Trophoblast cell (in vitro differentiated cells and primary cell): Measurements from ENCODE around the gene GPR21.
A peak's percentile ranks its signal among the peaks of the same experiment; 100 is the strongest.

ENCODE experiments used
- DNase-seq, 2 donors: peaks; one replicate each; pipeline ENCODE4 v3.0.0-alpha.2; 2016
- H2AFZ ChIP-seq: 2 replicates; pipeline ENCODE4 v1.6.1; 2013; ENCODE audit warnings: low read length, moderate library complexity, mild to moderate bottlenecking; ENCODE audit not compliant: insufficient read depth, poor library complexity
- H2AK5ac ChIP-seq: 2 replicates; pipeline ENCODE4 v1.6.1; 2013; ENCODE audit warnings: mild to moderate bottlenecking, low read length
- H2BK120ac ChIP-seq: 2 replicates; pipeline ENCODE4 v1.6.1; 2013; ENCODE audit warnings: low read length, mild to moderate bottlenecking, moderate library complexity; ENCODE audit not compliant: insufficient read depth, poor library complexity
- H2BK12ac ChIP-seq: 2 replicates; pipeline ENCODE4 v1.6.1; 2013; ENCODE audit warnings: mild to moderate bottlenecking, low read length, moderate library complexity
- H2BK5ac ChIP-seq: 2 replicates; pipeline ENCODE4 v1.6.1; 2013; ENCODE audit warnings: low read length, low read depth, moderate library complexity, mild to moderate bottlenecking; ENCODE audit not compliant: poor library complexity
- H3K14ac ChIP-seq: 2 replicates; pipeline ENCODE4 v1.6.1; 2013; ENCODE audit warnings: mild to moderate bottlenecking, low read length
- H3K18ac ChIP-seq: 2 replicates; pipeline ENCODE4 v1.6.1; 2013; ENCODE audit warnings: mild to moderate bottlenecking, low read length
- H3K23ac ChIP-seq: 2 replicates; pipeline ENCODE4 v1.6.1; 2013; ENCODE audit warnings: low read length
- H3K27ac ChIP-seq: 2 replicates; pipeline ENCODE4 v1.5.1; 2013; ENCODE audit warnings: low read depth, mild to moderate bottlenecking, inconsistent platforms, low read length, moderate library complexity
- H3K27me3 ChIP-seq: 2 replicates; pipeline ENCODE4 v1.6.1; 2013; ENCODE audit warnings: inconsistent platforms, mild to moderate bottlenecking, low read length, moderate library complexity; ENCODE audit not compliant: insufficient read depth
- H3K36me3 ChIP-seq, 2 experiments: 1 replicate in 1 of 2; 2 replicates in 1 of 2; pipeline ENCODE4 v1.6.1; 2013; ENCODE audit warnings: low read length in 2 of 2, mild to moderate bottlenecking in 2 of 2, moderate library complexity in 1 of 2; ENCODE audit not compliant: insufficient read depth in 2 of 2, control insufficient read depth in 1 of 2
- H3K4ac ChIP-seq: 2 replicates; pipeline ENCODE4 v1.6.1; 2013; ENCODE audit warnings: low read depth, mild to moderate bottlenecking, low read length, moderate library complexity
- H3K4me1 ChIP-seq, 2 experiments: 1 replicate in 1 of 2; 2 replicates in 1 of 2; pipeline ENCODE4 v1.6.1; 2013; ENCODE audit warnings: low read length in 2 of 2, mild to moderate bottlenecking in 2 of 2, moderate library complexity in 1 of 2; ENCODE audit not compliant: insufficient read depth in 2 of 2, control insufficient read depth in 1 of 2
- H3K4me2 ChIP-seq: 2 replicates; pipeline ENCODE4 v1.6.1; 2013; ENCODE audit warnings: inconsistent platforms, mild to moderate bottlenecking, low read length, moderate library complexity
- H3K4me3 ChIP-seq: 2 replicates; pipeline ENCODE4 v1.5.1; 2013; ENCODE audit warnings: mild to moderate bottlenecking, low read depth, low read length, inconsistent platforms
- H3K79me1 ChIP-seq: one replicate; pipeline ENCODE4 v1.6.1; 2013; ENCODE audit warnings: low read length
- H3K79me2 ChIP-seq: 2 replicates; pipeline ENCODE4 v1.6.1; 2013; ENCODE audit warnings: low read length, mild to moderate bottlenecking; ENCODE audit not compliant: control insufficient read depth, insufficient read depth, poor library complexity
- H3K9ac ChIP-seq: 2 replicates; pipeline ENCODE4 v1.6.1; 2013; ENCODE audit warnings: mild to moderate bottlenecking, low read length
- H3K9me3 ChIP-seq: 2 replicates; pipeline ENCODE4 v1.6.1; 2013; ENCODE audit warnings: low read depth, mild to moderate bottlenecking, control low read depth, inconsistent platforms, low read length; ENCODE audit not compliant: insufficient read depth
- H4K12ac ChIP-seq: 2 replicates; pipeline ENCODE4 v1.6.1; 2013; ENCODE audit warnings: low read depth, mild to moderate bottlenecking, low read length, moderate library complexity
- H4K8ac ChIP-seq: 2 replicates; pipeline ENCODE4 v1.6.1; 2013; ENCODE audit warnings: low read depth, mild to moderate bottlenecking, low read length, moderate library complexity
- H4K91ac ChIP-seq: one replicate; pipeline ENCODE4 v1.6.1; 2013; ENCODE audit warnings: low read depth, mild to moderate bottlenecking, low read length, moderate library complexity
- WGBS: extraction: QIAGEN DNeasy Blood & Tissue Kit; methylation state at CpG from one replicate; pipeline ENCODE4 v1.1.7; 2013; ENCODE audit warnings: missing lambda C conversion rate; ENCODE audit not compliant: insufficient read length, insufficient coverage; ENCODE audit errors: extremely low coverage; 5-methylcytosine and 5-hydroxymethylcytosine counted together

GPR21 gene

DNA sequence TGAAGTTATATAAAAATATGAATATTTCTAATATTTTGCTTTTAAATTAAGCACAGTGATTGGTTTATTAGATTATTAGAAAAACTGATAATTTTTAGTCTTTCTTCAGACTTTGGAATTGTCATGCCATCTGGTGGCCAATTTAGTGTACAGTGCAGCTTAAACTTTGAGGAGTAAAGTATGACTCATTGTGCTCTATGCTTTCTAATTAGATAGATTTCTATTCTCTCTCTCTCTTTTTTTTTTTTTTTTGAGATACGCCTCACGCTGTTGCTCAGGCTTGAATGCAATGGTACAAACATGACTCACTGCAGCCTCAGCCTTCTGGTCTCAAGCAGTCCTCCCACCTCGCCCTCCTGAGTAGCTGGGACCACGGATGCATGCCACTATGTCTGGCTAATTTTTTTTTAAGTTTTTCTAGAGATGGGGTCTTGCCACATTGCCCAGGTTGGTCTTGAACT lies 42.1 kb upstream of the GPR21 start:
- Histone ChIP-seq H3K4ac (no peak overlapping the region), H2BK5ac (no peak overlapping the region), H2BK120ac (no peak overlapping the region), H3K27me3 (no peaks in the 10 kb centered on the region), H3K4me2 (no peak overlapping the region), H2BK12ac (no peak overlapping the region), H3K14ac (no peak overlapping the region), H3K4me3 (no peak overlapping the region), H4K91ac (no peak overlapping the region), H2AK5ac (no peak overlapping the region), H3K18ac (no peak overlapping the region), H2AFZ (no peak overlapping the region), H4K12ac (no peak overlapping the region), H4K8ac (no peak overlapping the region), H3K79me1 (no peaks in the 10 kb centered on the region), H3K36me3 (peaks cover 12 to 13% of the 10 kb centered on the region in 2 experiments), H3K79me2 (no peaks in the 10 kb centered on the region), H3K23ac (no peak overlapping the region), H3K4me1 (no peaks in the 10 kb centered on the region), H3K27ac (no peak overlapping the region), H3K9me3 (no peaks in the 10 kb centered on the region), H3K9ac (no peak overlapping the region)
- DNase-seq: peak; percentile 0 to 74
- WGBS: no CpG with 5 or more reads among the region's 4 CpGs

DNA sequence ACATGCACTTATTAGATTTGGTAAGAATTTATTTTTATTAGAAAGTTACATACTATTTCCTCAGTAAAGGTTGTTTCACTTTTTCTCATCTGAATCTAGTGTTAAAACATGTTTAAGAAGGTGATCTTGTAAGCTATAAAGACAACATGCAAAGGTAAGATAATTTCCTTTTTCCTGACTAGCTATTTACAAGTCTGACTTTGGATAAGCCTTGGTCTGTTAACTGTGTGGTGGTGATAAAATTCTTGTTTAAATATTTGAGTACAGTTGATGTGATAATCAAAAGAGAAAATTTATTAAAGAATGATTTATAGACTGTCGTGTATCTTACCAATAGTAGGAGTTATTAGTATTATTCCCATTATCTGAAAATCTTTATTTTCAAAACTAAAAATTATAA lies 36.9 kb upstream of the GPR21 start:
- Histone ChIP-seq H2AK5ac (no peak overlapping the region), H2AFZ (no peak overlapping the region), H2BK12ac (no peak overlapping the region), H3K4me1 (no peaks in the 10 kb centered on the region), H3K18ac (no peak overlapping the region), H4K91ac (no peak overlapping the region), H4K12ac (no peak overlapping the region), H3K4ac (no peak overlapping the region), H3K27me3 (no peaks in the 10 kb centered on the region), H3K79me1 (no peaks in the 10 kb centered on the region), H3K27ac (no peak overlapping the region), H3K23ac (no peak overlapping the region), H3K36me3 (peaks cover 5 to 7% of the 10 kb centered on the region in 2 experiments), H3K14ac (no peak overlapping the region), H2BK120ac (no peak overlapping the region), H2BK5ac (no peak overlapping the region), H3K4me2 (no peak overlapping the region), H3K4me3 (no peak overlapping the region), H4K8ac (no peak overlapping the region), H3K79me2 (no peaks in the 10 kb centered on the region), H3K9ac (no peak overlapping the region), H3K9me3 (no peaks in the 10 kb centered on the region)
- WGBS: no CpG with 5 or more reads among the region's 1 CpG
- DNase-seq: no peak

DNA sequence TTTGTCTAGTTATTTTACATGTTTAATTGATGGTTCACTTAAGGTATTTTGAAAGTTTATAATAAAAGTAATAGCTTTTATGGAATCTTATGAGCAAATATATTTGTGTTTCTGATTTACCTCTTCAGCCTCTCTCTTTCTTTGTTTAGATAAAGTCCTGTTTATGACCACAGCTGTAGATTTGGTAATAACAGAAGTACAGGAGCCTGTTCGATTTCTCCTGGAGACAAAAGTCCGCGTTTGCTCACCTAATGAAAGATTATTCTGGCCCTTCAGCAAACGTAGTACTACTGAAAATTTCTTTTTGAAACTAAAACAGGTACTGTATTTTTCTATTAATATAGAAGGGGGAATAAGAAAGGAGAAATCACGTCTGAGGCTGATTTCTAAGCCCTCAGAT lies 35.0 kb upstream of the GPR21 start:
- Histone ChIP-seq H3K27ac (no peak overlapping the region), H3K9ac (no peak overlapping the region), H4K91ac (no peak overlapping the region), H4K12ac (no peak overlapping the region), H2AK5ac (no peak overlapping the region), H3K79me2 (no peaks in the 10 kb centered on the region), H3K4me3 (no peak overlapping the region), H3K27me3 (no peaks in the 10 kb centered on the region), H2BK12ac (no peak overlapping the region), H3K36me3 (peaks cover 2 to 3% of the 10 kb centered on the region in 2 experiments), H3K9me3 (no peaks in the 10 kb centered on the region), H2AFZ (no peak overlapping the region), H3K79me1 (no peaks in the 10 kb centered on the region), H3K14ac (no peak overlapping the region), H3K4me1 (no peaks in the 10 kb centered on the region), H2BK120ac (no peak overlapping the region), H2BK5ac (no peak overlapping the region), H3K4ac (no peak overlapping the region), H3K4me2 (no peak overlapping the region), H3K18ac (no peak overlapping the region), H3K23ac (no peak overlapping the region), H4K8ac (no peak overlapping the region)
- DNase-seq: no peak
- no CpG with 5 or more reads among the region's 5 CpGs for WGBS

DNA sequence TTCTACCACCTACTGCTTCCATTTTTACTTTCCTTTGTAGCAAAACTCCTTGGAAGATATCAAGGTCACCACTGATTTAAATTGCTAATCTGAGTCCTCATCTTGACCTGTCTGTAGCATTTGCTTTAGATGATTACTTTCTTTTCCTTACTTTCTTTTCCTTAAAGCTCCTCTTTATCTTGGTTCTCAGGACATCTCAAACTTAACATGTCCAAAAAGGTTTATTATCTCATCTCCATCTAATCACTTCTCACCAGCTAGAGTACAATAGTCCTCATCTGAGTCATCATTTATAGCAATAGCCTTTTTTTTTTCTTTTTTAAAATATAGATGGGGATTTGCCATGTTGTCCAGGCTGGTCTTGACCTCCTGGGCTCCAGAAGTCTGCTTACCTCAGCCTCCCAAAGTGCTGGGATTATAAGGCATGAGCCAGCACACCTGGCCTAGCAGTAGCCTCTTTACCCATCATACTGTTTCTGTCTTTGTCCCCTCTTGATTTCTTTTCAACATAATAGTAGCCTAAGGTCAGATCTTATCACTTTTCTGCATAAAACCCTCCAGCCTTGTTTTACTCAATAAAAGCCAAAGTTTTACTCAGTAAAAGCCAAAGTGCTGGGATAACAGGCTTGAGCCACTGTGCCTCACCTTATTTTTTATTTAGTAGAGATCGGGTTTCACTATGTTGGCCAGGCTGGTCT lies 32.9 kb upstream of the GPR21 start:
- H3K14ac ChIP-seq: no peak overlapping the region
- H3K18ac ChIP-seq: no peak overlapping the region
- H4K8ac ChIP-seq: no peak overlapping the region
- DNase-seq: no peak
- H2AFZ ChIP-seq: no peak overlapping the region
- H2BK12ac ChIP-seq: no peak overlapping the region
- no peak overlapping the region for H4K12ac ChIP-seq
- H3K27me3 ChIP-seq: no peaks in the 10 kb centered on the region
- no peaks in the 10 kb centered on the region for H3K9me3 ChIP-seq
- no peak overlapping the region for H3K4me2 ChIP-seq
- no peak overlapping the region for H3K9ac ChIP-seq
- H2AK5ac ChIP-seq: no peak overlapping the region
- WGBS: no CpG with 5 or more reads among the region's 1 CpG
- no peak overlapping the region for H4K91ac ChIP-seq
- no peaks in the 10 kb centered on the region for H3K79me1 ChIP-seq
- no peaks in the 10 kb centered on the region for H3K79me2 ChIP-seq
- H3K4ac ChIP-seq: no peak overlapping the region
- H3K23ac ChIP-seq: no peak overlapping the region
- no peak overlapping the region for H2BK5ac ChIP-seq
- H3K4me3 ChIP-seq: no peak overlapping the region
- H3K36me3 ChIP-seq: peaks cover 2 to 5% of the 10 kb centered on the region in 2 experiments
- no peaks in the 10 kb centered on the region for H3K4me1 ChIP-seq
- H2BK120ac ChIP-seq: no peak overlapping the region
- H3K27ac ChIP-seq: no peak overlapping the region
